Suppressor macrophage (primary cell): ENCODE measurements around the gene NGF.
"Not testable (repeated sequence)": the region's sequence is repeated elsewhere in the genome, so short reads cannot be mapped to it uniquely, and the experiment has no call there.

ENCODE experiments used
- DNase-seq, 4 experiments: peaks; one replicate each; pipeline ENCODE4 v3.0.0-alpha.2; 2020 to 2022
- total RNA-seq, 17 experiments: gene quantifications; one replicate each; lab custom pipeline; 2026; ENCODE audit warnings: mixed read lengths in 6 of 17, inconsistent platforms in 3 of 17; lab: John Stamatoyannopoulos, UW

The NGF gene
- 0 to 0.88 (median 0) reads per million in 17 experiments for total RNA-seq

- DNase-seq: peak in 1 of 4 experiments; percentile 7
Observed at GRCh38 chr1:115337633-115338456, at the start of gene NGF. NGF (minus strand) TSS chr1:115338249; CDS start chr1:115286795, 51,454 bp downstream.

GRCh38 chr1:115383455-115383854 is 45.4 kb upstream of the NGF start:
- DNase-seq: not testable (repeated sequence)

GRCh38 chr1:115379943-115380342 is 41.9 kb upstream of the NGF start:
- no peak for DNase-seq

GRCh38 chr1:115377411-115377810 is 39.4 kb upstream of the NGF start:
- no peak for DNase-seq

GRCh38 chr1:115374598-115374997 is 36.5 kb upstream of the NGF start:
- DNase-seq: no peak

- peak; percentile 78 to 95 (median 86) for DNase-seq
Observed at GRCh38 chr1:115373305-115373704, 35.3 kb upstream of the NGF start.

- DNase-seq: no peak
Observed at GRCh38 chr1:115365738-115366137, 27.7 kb upstream of the NGF start.

- DNase-seq: no peak
Observed at GRCh38 chr1:115364780-115365155, 26.7 kb upstream of the NGF start.

GRCh38 chr1:115364046-115364779 is 26.2 kb upstream of the NGF start:
- DNase-seq: no peak

GRCh38 chr1:115363171-115363570 is 25.1 kb upstream of the NGF start:
- DNase-seq: no peak

- not testable (repeated sequence) for DNase-seq
Observed at GRCh38 chr1:115360505-115361129, 22.6 kb upstream of the NGF start.

GRCh38 chr1:115359787-115360452 is 21.9 kb upstream of the NGF start:
- not testable (repeated sequence) for DNase-seq

- DNase-seq: no peak
Observed at GRCh38 chr1:115356356-115356755, 18.3 kb upstream of the NGF start.

- DNase-seq: no peak
Observed at GRCh38 chr1:115355069-115355468, 17.0 kb upstream of the NGF start.

- DNase-seq: no peak
Observed at GRCh38 chr1:115351143-115351542, 13.1 kb upstream of the NGF start.

GRCh38 chr1:115348636-115349035 is 10.6 kb upstream of the NGF start:
- no peak for DNase-seq

GRCh38 chr1:115347282-115347681 is 9.2 kb upstream of the NGF start:
- no peak for DNase-seq

GRCh38 chr1:115343200-115343737 is 5.2 kb upstream of the NGF start:
- DNase-seq: no peak

- DNase-seq: no peak
Observed at GRCh38 chr1:115341948-115342347, 3.9 kb upstream of the NGF start.

- peak in 2 of 4 experiments; percentile 18 to 33 for DNase-seq
Observed at GRCh38 chr1:115340879-115341278, 2.8 kb upstream of the NGF start.

GRCh38 chr1:115338457-115338820 is 390 bp upstream of the NGF start:
- no peak for DNase-seq

- no peak for DNase-seq
Observed at GRCh38 chr1:115337276-115337632, 795 bp downstream of the NGF start.

GRCh38 chr1:115336741-115337140 is 1.3 kb downstream of the NGF start:
- DNase-seq: no peak
